DOHH2 (cell line): ENCODE results near the gene CDK4.

Experiments used
- CTCF ChIP-seq: fragments of 200-600 bp; sonication (generic); IDR thresholded peaks from one replicate; pipeline ENCODE4 v1.5.1; 2014; ENCODE audit warnings: antibody characterized with exemption, mild to moderate bottlenecking, low read depth, low read length; ENCODE audit not compliant: poor library complexity, severe bottlenecking
- EZH2phosphoT487 ChIP-seq: fragments of 200-600 bp; sonication (generic); IDR thresholded peaks from 2 replicates; pipeline ENCODE4 v1.6.1; 2017; ENCODE audit warnings: borderline replicate concordance, mild to moderate bottlenecking, antibody characterized with exemption, low read length, moderate library complexity, mixed read lengths

DNA sequence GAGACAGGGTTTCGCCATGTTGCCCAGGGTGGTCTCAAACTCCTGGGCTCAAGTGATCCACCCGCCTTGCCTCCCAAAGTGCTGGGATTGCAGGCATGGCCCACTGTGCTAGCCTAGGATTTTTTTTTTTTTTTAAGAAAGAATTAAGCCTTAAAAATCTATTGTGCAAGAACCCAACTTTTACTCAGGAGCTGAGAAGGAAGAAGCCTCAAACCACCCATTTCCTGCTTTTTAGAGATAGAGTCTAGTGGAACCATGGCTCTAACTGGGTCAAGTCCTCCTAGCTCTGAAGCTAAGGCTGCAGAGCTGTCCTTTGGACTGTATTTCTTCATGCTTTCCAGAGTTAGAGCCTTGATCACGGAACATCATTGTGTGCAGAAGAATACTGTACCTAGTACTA lies 29.1 kb upstream of the CDK4 start:
- no peak for TF ChIP-seq CTCF
- no peak for TF ChIP-seq EZH2phosphoT487
